B cell (primary cell): ENCODE measurements around the gene LYPD8. TPM values are rescaled to one million over a fixed set of nuclear protein-coding genes. Genes with fewer than 3 reads are reported as not detected.

Experiments used
- ATAC-seq: fragments of 200-7000 bp; cut with Tn5 transposase; one replicate; pipeline ENCODE4 v1.10.0; 2021; ENCODE audit warnings: low read depth, mild to moderate bottlenecking, moderate number of reproducible peaks, moderate library complexity
- CTCF ChIA-PET: fragments of 350-600 bp; sonication (Branson Sonifier 250); formaldehyde crosslinking; loops from one replicate; lab custom pipeline; 2021; ENCODE audit warnings: antibody characterized with exemption, inconsistent platforms; lab: Charles Lee
- POLR2A ChIA-PET: fragments of 350-600 bp; sonication (Branson Sonifier 250); formaldehyde crosslinking; loops from one replicate; lab custom pipeline; 2021; ENCODE audit warnings: antibody characterized with exemption; lab: Charles Lee
- DNase-seq: peaks from one replicate; pipeline ENCODE4 v3.0.0; 2013
- H2AFZ ChIP-seq: 2 replicates; pipeline ENCODE4 v1.6.1; 2012; ENCODE audit warnings: mild to moderate bottlenecking, low read depth, low read length; ENCODE audit not compliant: insufficient read depth, poor library complexity, severe bottlenecking
- H3K27ac ChIP-seq, 2 donors: 1 replicate in 1 of 2; 2 replicates in 1 of 2; pipeline ENCODE4 v1.5.1; 2012 to 2013; ENCODE audit warnings: low read length in 2 of 2, mild to moderate bottlenecking in 2 of 2, moderate library complexity in 1 of 2
- H3K27me3 ChIP-seq, 4 experiments: fragments of 200-600 bp in 1 of 4; sonication (generic) in 1 of 4; replicated peaks in 1 of 4; 1 replicate in 2 of 4; 2 replicates in 2 of 4; pipeline versions ENCODE4 v1.6.1 to v1.7.0; 2013 to 2016; ENCODE audit warnings: low read length in 3 of 4, mild to moderate bottlenecking in 2 of 4, mixed read lengths in 1 of 4, moderate library complexity in 1 of 4; ENCODE audit not compliant: insufficient read depth in 4 of 4, control insufficient read depth in 3 of 4; ENCODE audit errors: control extremely low read depth in 1 of 4
- H3K36me3 ChIP-seq, 2 experiments: replicated peaks in 1 of 2; 1 replicate in 1 of 2; 2 replicates in 1 of 2; pipeline versions ENCODE4 v1.6.1 to v1.7.1; 2013; ENCODE audit warnings: low read length in 1 of 2; ENCODE audit not compliant: insufficient read depth in 2 of 2, control insufficient read depth in 1 of 2; ENCODE audit errors: control extremely low read depth in 1 of 2, extremely low read depth in 1 of 2
- H3K4me1 ChIP-seq, 2 donors: fragments of 200-600 bp in 1 of 2; sonication (generic) in 1 of 2; 1 replicate in 1 of 2; 2 replicates in 1 of 2; pipeline versions ENCODE4 v1.5.1 to v1.6.1; 2013 to 2017; ENCODE audit warnings: low read length in 2 of 2; ENCODE audit not compliant: control insufficient read depth in 2 of 2, insufficient read depth in 2 of 2
- H3K4me2 ChIP-seq: replicated peaks from 2 replicates; pipeline ENCODE3; 2012; ENCODE audit warnings: mild to moderate bottlenecking, low read depth, low read length; ENCODE audit not compliant: poor library complexity, severe bottlenecking
- H3K4me3 ChIP-seq, 5 experiments: fragments of 200-600 bp in 1 of 5; sonication (generic) in 1 of 5; 1 replicate in 3 of 5; 2 replicates in 2 of 5; pipeline versions ENCODE4 v1.5.1 to v1.7.0; 2011 to 2016; ENCODE audit warnings: low read length in 4 of 5, mild to moderate bottlenecking in 4 of 5, low read depth in 2 of 5, control low read depth in 1 of 5, moderate library complexity in 1 of 5; ENCODE audit not compliant: insufficient read depth in 1 of 5; ENCODE audit errors: control extremely low read depth in 1 of 5, extremely low read depth in 1 of 5
- H3K79me2 ChIP-seq: fragments of 200-600 bp; sonication (generic); one replicate; pipeline ENCODE4 v1.6.0; 2016; ENCODE audit warnings: low read length; ENCODE audit not compliant: control insufficient read depth, insufficient read depth
- H3K9ac ChIP-seq: fragments of 200-600 bp; sonication (generic); 2 replicates; pipeline ENCODE4 v1.6.1; 2017; ENCODE audit warnings: mild to moderate bottlenecking, low read length, moderate library complexity
- H3K9me3 ChIP-seq, 3 donors: one replicate each; pipeline versions ENCODE4 v1.6.1 to v1.7.1; 2013; ENCODE audit warnings: low read length in 2 of 3; ENCODE audit not compliant: control insufficient read depth in 2 of 3, insufficient read depth in 1 of 3; ENCODE audit errors: control extremely low read depth in 1 of 3
- H4K20me1 ChIP-seq: 2 replicates; pipeline ENCODE4 v1.6.0; 2012; ENCODE audit warnings: mild to moderate bottlenecking, low read length; ENCODE audit not compliant: insufficient read depth, control insufficient read depth, poor library complexity, severe bottlenecking
- H3K27ac Mint-ChIP-seq: one replicate; pipeline ENCODE4 v1.8.0; 2021; ENCODE audit warnings: mixed read lengths
- H3K27me3 Mint-ChIP-seq: one replicate; pipeline ENCODE4 v1.8.0; 2021; ENCODE audit warnings: mixed read lengths
- H3K4me1 Mint-ChIP-seq: one replicate; pipeline ENCODE4 v1.8.0; 2021; ENCODE audit warnings: mixed read lengths
- H3K4me3 Mint-ChIP-seq: one replicate; pipeline ENCODE4 v1.8.0; 2021; ENCODE audit warnings: mixed read lengths
- H3K9me3 Mint-ChIP-seq: one replicate; pipeline ENCODE4 v1.8.0; 2022; ENCODE audit warnings: mixed read lengths; ENCODE audit not compliant: insufficient read depth
- CTCF ChIP-seq: fragments of 200-600 bp; IDR thresholded peaks from one replicate; pipeline ENCODE4 v1.8.0; 2022; ENCODE audit warnings: antibody characterized with exemption, mild to moderate bottlenecking
- EZH2 ChIP-seq: IDR thresholded peaks from 2 replicates; pipeline ENCODE4 v1.6.1; 2012; ENCODE audit warnings: borderline replicate concordance, low read depth, mild to moderate bottlenecking, moderate library complexity, low read length; ENCODE audit not compliant: insufficient read depth, poor library complexity, severe bottlenecking
- WGBS: methylation state at CpG from one replicate; pipeline ENCODE4 v1.1.5; 2013; ENCODE audit warnings: missing lambda C conversion rate; ENCODE audit not compliant: insufficient coverage; 5-methylcytosine and 5-hydroxymethylcytosine counted together
- intact Hi-C: fragments of 100-400 bp; cut with micrococcal nuclease; formaldehyde crosslinking; loops from one replicate; pipeline ENCODE4 v1.10.0; 2022
- polyA plus RNA-seq: library from polyadenylated mRNA; depleted of rRNA; stranded (reverse); fragments of >200 nt; gene quantifications from 2 replicates; pipeline ENCODE4 v1.2.3, GENCODE V29; 2012
- total RNA-seq, 2 donors: library from RNA; stranded (reverse); fragments of 120-200 nt in 1 of 2; gene quantifications; 1 replicate in 1 of 2; 2 replicates in 1 of 2; pipeline versions ENCODE4 v1.2.3 to v1.2.4, GENCODE V29; 2013 to 2022

Gene LYPD8
- total and polyA plus RNA-seq, 2 donors (not counting 1 experiment from before 2014, with no cell fraction given) = 0.10 TPM; not detected in 1

DNA sequence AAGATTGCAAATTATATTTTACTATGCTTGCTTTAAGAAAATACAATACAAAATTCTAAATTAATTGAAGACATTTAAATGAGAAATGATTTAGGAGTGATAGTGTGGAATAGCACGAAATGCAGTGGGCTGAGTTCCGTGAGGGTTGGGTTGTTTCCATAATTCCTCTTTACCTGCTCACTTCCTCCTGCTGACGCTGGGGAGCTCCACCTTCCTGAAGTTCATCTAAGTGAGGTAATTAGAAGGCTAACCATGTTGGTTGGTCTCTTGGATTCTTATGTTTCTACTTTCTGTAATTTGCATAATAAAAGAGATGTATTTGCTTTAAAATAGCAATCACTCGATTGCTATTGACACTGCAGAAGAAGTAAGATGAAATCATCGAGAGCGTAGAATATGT lies 57.7 kb downstream of the LYPD8 start:
- no peak overlapping the region for H3K4me3 Mint-ChIP-seq
- Histone ChIP-seq H3K9ac (no peak overlapping the region), H3K79me2 (no peaks in the 10 kb centered on the region), H3K27me3 (no peaks in the 10 kb centered on the region), H3K4me2 (no peak overlapping the region), H3K36me3 (no peaks in the 10 kb centered on the region), H3K4me3 (no peak overlapping the region), H3K27ac (no peak overlapping the region), H2AFZ (no peak overlapping the region), H3K9me3 (no peaks in the 10 kb centered on the region), H3K4me1 (peaks cover 12 to 15% of the 10 kb centered on the region in 2 donors), H4K20me1 (no peaks in the 10 kb centered on the region)
- CTCF ChIA-PET = interaction anchor here (1.2 to 21.8 kb wide), 9 partner anchors 8 to 227 kb away, joined by 3 to 274 read pairs (median 5); no protein-coding TSS in a partner anchor
- intact Hi-C loops = no loop called here
- H3K9me3 Mint-ChIP-seq = no peaks in the 10 kb centered on the region
- POLR2A ChIA-PET = no interaction called here
- 96% methylated on average over 3 of the region's 6 CpGs for WGBS
- H3K4me1 Mint-ChIP-seq = peaks cover 13% of the 10 kb centered on the region
- TF ChIP-seq EZH2 (no peak), CTCF (no peak)
- DNase-seq = no peak
- no peak overlapping the region for H3K27ac Mint-ChIP-seq
- H3K27me3 Mint-ChIP-seq = no peaks in the 10 kb centered on the region
- no peak for ATAC-seq

- intact Hi-C loops = no loop called here
- H3K9ac ChIP-seq = peak overlapping the region; percentile 25
- ChIA-PET POLR2A (interaction anchor here (0.8 kb wide), 1 partner anchor 108 kb away, joined by 3 read pairs; no protein-coding TSS in a partner anchor), CTCF (interaction anchor here (0.7 to 21.8 kb wide), 12 partner anchors 9 to 228 kb away, joined by 3 to 274 read pairs (median 5); no protein-coding TSS in a partner anchor)
- H2AFZ ChIP-seq = peak overlapping the region; percentile 57
- H3K36me3 ChIP-seq = no peaks in the 10 kb centered on the region
- no peak for DNase-seq
- Mint-ChIP-seq H3K4me1 (peaks cover 13% of the 10 kb centered on the region), H3K27ac (peak overlapping the region; percentile 42), H3K9me3 (no peaks in the 10 kb centered on the region), H3K4me3 (peak overlapping the region; percentile 4), H3K27me3 (no peaks in the 10 kb centered on the region)
- no peaks in the 10 kb centered on the region for H3K27me3 ChIP-seq
- 30% methylated on average over 3 of the region's 3 CpGs for WGBS
- peaks cover 0 to 6% (median 0%) of the 10 kb centered on the region in 3 donors for H3K9me3 ChIP-seq
- peaks cover 12 to 15% of the 10 kb centered on the region in 2 donors for H3K4me1 ChIP-seq
- TF ChIP-seq CTCF (peak; percentile 2), EZH2 (no peak)
- peak overlapping the region; percentile 56 for H3K4me2 ChIP-seq
- peak overlapping the region in 1 of 2 donors; percentile 27 for H3K27ac ChIP-seq
- H3K79me2 ChIP-seq = no peaks in the 10 kb centered on the region
- H3K4me3 ChIP-seq = no peak overlapping the region
- ATAC-seq = peak; percentile 57
- no peaks in the 10 kb centered on the region for H4K20me1 ChIP-seq
Measured at GRCh38 chr1:248696774-248697173, 58.8 kb downstream of the LYPD8 start.
